Measurements from ENCODE around the gene SRGAP2C. TPM values are rescaled to one million over a fixed set of nuclear protein-coding genes. Genes with fewer than 3 reads are reported as not detected.
"Not testable (repeated sequence)": the region's sequence is repeated elsewhere in the genome, so short reads cannot be mapped to it uniquely, and the experiment has no call there.

The SRGAP2C gene
- total RNA-seq (56.4 and 57.8 TPM in 2 replicates), polyA plus RNA-seq (4.6 and 5.6 TPM in 2 replicates), polyA minus RNA-seq (17.6 and 21.6 TPM in 2 replicates), Bru-seq, nascent RNA (percentile 81 among the genes with signal in this experiment), BruChase-seq, experiment 1, labeled RNA remaining after a 6-hour chase (percentile 68 among the genes with signal in this experiment), BruChase-seq, experiment 2, labeled RNA remaining after a 2-hour chase (percentile 65 among the genes with signal in this experiment)
- polyA plus RNA-seq (2011; cell fraction: cytosol; rRNA removed) = 7.6 and 7.8 TPM in 2 replicates
- polyA plus RNA-seq (2011; cell fraction: nucleus; rRNA removed) = 10.2 and 14.0 TPM in 2 replicates
- 15.9 and 17.6 TPM in 2 replicates for polyA plus RNA-seq (2012)
- polyA minus RNA-seq (2011; cell fraction: cytosol; rRNA and poly(A)+ RNA removed) = 40.7 TPM
- 28.5 and 29.3 TPM in 2 replicates for polyA minus RNA-seq (2011; cell fraction: nucleus; rRNA and poly(A)+ RNA removed)
- long read RNA-seq, full-length matches to known transcripts = 17 of 37 reads
- long read RNA-seq, partial matches to known transcripts = 5 of 37 reads
- long read RNA-seq, other reads (novel, unspliced or antisense) = 15 of 37 reads

DNA sequence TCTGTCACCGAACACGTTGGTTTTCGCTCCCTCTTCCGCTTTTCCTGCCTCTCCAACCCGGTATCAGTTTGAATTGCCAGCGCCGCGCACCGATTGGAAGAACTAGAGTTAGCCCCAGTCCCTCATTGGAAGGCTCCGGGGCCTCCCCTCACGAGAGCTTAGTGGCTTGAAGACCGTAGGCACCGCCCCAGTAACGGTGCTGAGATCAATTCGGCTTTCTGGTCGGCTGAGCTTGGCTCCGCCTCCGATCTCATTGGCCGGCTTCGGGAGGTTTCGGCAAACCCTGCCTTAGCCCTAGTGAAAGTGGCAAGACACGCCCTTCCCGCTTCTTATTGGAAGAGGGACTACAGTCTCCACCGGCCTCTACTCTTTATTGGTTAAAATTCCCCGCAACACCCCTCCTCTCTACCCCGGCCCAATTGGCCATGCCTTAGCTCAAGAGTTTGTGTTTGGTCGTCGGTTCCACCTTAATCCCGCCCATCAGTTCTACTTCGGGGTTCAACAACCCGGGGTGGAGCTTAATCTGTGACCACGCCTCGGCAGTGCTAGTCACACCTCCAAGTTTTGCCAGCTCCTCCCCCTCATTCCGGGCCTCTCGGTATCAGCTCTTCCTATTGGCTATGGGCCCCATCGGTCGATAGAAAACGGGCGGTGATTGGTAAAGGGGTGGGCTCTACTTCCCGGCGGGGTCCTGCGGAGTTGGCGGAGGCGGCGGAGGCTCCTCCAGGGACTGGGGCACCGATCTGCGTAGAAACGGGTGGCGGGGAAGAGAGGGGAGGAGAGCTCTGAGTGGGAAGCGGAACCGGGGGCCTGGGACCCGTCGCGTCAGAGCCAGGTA lies at the start of gene SRGAP2C, which contains the start of gene FAM72B:
Gene SRGAP2C, plus strand, starts transcription at position 686 of the 838 bp plus-strand sequence. CDS start 2,472 bp downstream, outside the sequence.
Gene FAM72B, minus strand, starts transcription at position 51 of the 838 bp plus-strand sequence. CDS start 851 bp downstream, outside the sequence.
- H3K4me2 ChIP-seq (ENCODE audit: insufficient read depth, low read length) = peak within 1 kb of the TSS; percentile 36
- POLR2A ChIA-PET; H4K20me1 ChIP-seq (replicated peaks; ENCODE audit: control insufficient read depth, extremely low read depth, insufficient read depth, low read length); H2AFZ ChIP-seq (ENCODE audit: low read depth, low read length); H3K9me3 ChIP-seq (replicated peaks; ENCODE audit: control insufficient read depth, insufficient read depth, low read length); H3K36me3 ChIP-seq (ENCODE audit: control insufficient read depth in 2 of 2, extremely low read depth in 1 of 2, insufficient read depth in 2 of 2, low read length in 2 of 2); FAIRE-seq; intact Hi-C loops (cut with micrococcal nuclease); H3K4me1 ChIP-seq (ENCODE audit: control insufficient read depth, extremely low read depth, insufficient read depth, low read length); H3K79me2 ChIP-seq (ENCODE audit: control insufficient read depth, insufficient read depth, low read length); CTCF ChIA-PET; H3K9ac ChIP-seq (replicated peaks; ENCODE audit: extremely low read depth, insufficient read depth, low read length); BruUV-seq (replicated peaks); dilution Hi-C loops (cut with MboI; ENCODE audit: extremely low pct_ligation_motif_present, low sequenced_read_pairs); H3K9me1 ChIP-seq (replicated peaks; ENCODE audit: control insufficient read depth, extremely low read depth, insufficient read depth, low read length); H3K27me3 ChIP-seq (ENCODE audit: control insufficient read depth in 2 of 2, insufficient read depth in 2 of 2, low read length in 2 of 2): not testable (repeated sequence)
- peak within 1 kb of the TSS; percentile 45 for H3K27ac ChIP-seq (ENCODE audit: insufficient read depth, low read depth, low read length)
- DNase-seq (ENCODE audit: low read depth, low spot score) = peak; percentile 99
- H3K4me3 ChIP-seq (replicated peaks in 1 of 3; ENCODE audit: insufficient read depth in 1 of 3, low read depth in 1 of 3, low read length in 3 of 3) = peak within 1 kb of the TSS in 2 of 3 experiments; percentile 36 to 40

- H3K9ac ChIP-seq (replicated peaks; ENCODE audit: extremely low read depth, insufficient read depth, low read length); intact Hi-C loops (cut with micrococcal nuclease); BruUV-seq (replicated peaks); H3K27me3 ChIP-seq (ENCODE audit: control insufficient read depth in 2 of 2, insufficient read depth in 2 of 2, low read length in 2 of 2); H3K79me2 ChIP-seq (ENCODE audit: control insufficient read depth, insufficient read depth, low read length); H3K27ac ChIP-seq (ENCODE audit: insufficient read depth, low read depth, low read length); FAIRE-seq; DNase-seq (ENCODE audit: low read depth, low spot score); H3K9me3 ChIP-seq (replicated peaks; ENCODE audit: control insufficient read depth, insufficient read depth, low read length); H3K4me1 ChIP-seq (ENCODE audit: control insufficient read depth, extremely low read depth, insufficient read depth, low read length); H3K9me1 ChIP-seq (replicated peaks; ENCODE audit: control insufficient read depth, extremely low read depth, insufficient read depth, low read length); H3K4me2 ChIP-seq (ENCODE audit: insufficient read depth, low read length); CTCF ChIA-PET; H4K20me1 ChIP-seq (replicated peaks; ENCODE audit: control insufficient read depth, extremely low read depth, insufficient read depth, low read length); H3K4me3 ChIP-seq (replicated peaks in 1 of 3; ENCODE audit: insufficient read depth in 1 of 3, low read depth in 1 of 3, low read length in 3 of 3); H2AFZ ChIP-seq (ENCODE audit: low read depth, low read length); dilution Hi-C loops (cut with MboI; ENCODE audit: extremely low pct_ligation_motif_present, low sequenced_read_pairs); POLR2A ChIA-PET; H3K36me3 ChIP-seq (ENCODE audit: control insufficient read depth in 2 of 2, extremely low read depth in 1 of 2, insufficient read depth in 2 of 2, low read length in 2 of 2): not testable (repeated sequence)
Observed at GRCh38 chr1:121140393-121140792, 44.4 kb upstream of the SRGAP2C start.

DNA sequence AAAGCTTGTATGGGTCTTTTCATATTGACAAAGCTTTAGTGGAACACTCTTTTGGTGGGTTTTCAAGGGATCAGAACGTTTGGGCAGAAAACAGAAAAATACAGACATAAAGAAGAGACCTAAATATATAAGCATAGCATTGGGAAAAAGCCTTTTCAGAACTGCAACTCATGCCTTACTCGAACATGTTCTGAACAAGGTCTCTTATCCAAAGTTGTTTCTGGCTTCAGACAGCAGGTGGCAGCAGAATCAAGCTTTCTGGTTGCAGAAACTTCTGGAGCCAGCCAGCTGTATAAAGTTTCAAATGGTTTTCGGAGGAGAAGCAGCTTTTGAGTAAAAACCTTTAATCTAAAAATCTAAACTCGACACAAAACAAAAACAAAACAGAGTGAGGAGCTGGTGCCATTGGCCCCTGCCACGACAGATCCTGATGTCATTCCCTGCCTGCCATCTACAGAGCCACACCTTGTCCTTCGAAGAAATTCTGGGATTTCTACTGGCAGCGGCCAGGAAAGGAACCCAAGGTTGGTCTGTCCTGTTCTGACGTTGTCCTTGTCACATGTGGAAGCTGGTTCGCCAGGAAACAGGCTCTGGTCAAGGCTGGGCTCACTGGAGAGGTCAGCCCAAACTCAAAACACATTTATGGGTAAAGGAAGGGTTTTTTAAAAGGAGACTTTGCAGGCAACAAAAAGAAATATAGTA lies 36.1 kb upstream of the SRGAP2C start:
- CTCF ChIA-PET; dilution Hi-C loops (cut with MboI; ENCODE audit: extremely low pct_ligation_motif_present, low sequenced_read_pairs); H3K27me3 ChIP-seq (ENCODE audit: control insufficient read depth in 2 of 2, insufficient read depth in 2 of 2, low read length in 2 of 2); BruUV-seq (replicated peaks); H3K36me3 ChIP-seq (ENCODE audit: control insufficient read depth in 2 of 2, extremely low read depth in 1 of 2, insufficient read depth in 2 of 2, low read length in 2 of 2); H3K9me3 ChIP-seq (replicated peaks; ENCODE audit: control insufficient read depth, insufficient read depth, low read length); H3K79me2 ChIP-seq (ENCODE audit: control insufficient read depth, insufficient read depth, low read length); H2AFZ ChIP-seq (ENCODE audit: low read depth, low read length); H3K4me1 ChIP-seq (ENCODE audit: control insufficient read depth, extremely low read depth, insufficient read depth, low read length); H3K9me1 ChIP-seq (replicated peaks; ENCODE audit: control insufficient read depth, extremely low read depth, insufficient read depth, low read length); H3K4me3 ChIP-seq (replicated peaks in 1 of 3; ENCODE audit: insufficient read depth in 1 of 3, low read depth in 1 of 3, low read length in 3 of 3); FAIRE-seq; H4K20me1 ChIP-seq (replicated peaks; ENCODE audit: control insufficient read depth, extremely low read depth, insufficient read depth, low read length); H3K27ac ChIP-seq (ENCODE audit: insufficient read depth, low read depth, low read length); POLR2A ChIA-PET; DNase-seq (ENCODE audit: low read depth, low spot score); H3K9ac ChIP-seq (replicated peaks; ENCODE audit: extremely low read depth, insufficient read depth, low read length); H3K4me2 ChIP-seq (ENCODE audit: insufficient read depth, low read length); intact Hi-C loops (cut with micrococcal nuclease): not testable (repeated sequence)
